G401 (cell line): ENCODE data around the gene DRGX. TPM values are rescaled to one million over a fixed set of nuclear protein-coding genes. Genes with fewer than 3 reads are reported as not detected.

Source experiments
- DNase-seq: peaks from one replicate; pipeline ENCODE4 v3.0.0-alpha.2; 2015; ENCODE audit warnings: low spot score
- in situ Hi-C: cut with HindIII; loops from 2 replicates; pipeline ENCODE4 v1.10.0; 2016; ENCODE audit warnings: low sequenced_read_pairs, mixed read lengths
- total RNA-seq: library from RNA; depleted of rRNA; stranded (reverse); fragments of >200 nt; shearing (Covaris generic); gene quantifications from 2 replicates; pipeline ENCODE4 v1.2.3, GENCODE V29; 2014

Gene DRGX
- total RNA-seq, 1 experiment from 2014 or later: 0.03 TPM

DNA sequence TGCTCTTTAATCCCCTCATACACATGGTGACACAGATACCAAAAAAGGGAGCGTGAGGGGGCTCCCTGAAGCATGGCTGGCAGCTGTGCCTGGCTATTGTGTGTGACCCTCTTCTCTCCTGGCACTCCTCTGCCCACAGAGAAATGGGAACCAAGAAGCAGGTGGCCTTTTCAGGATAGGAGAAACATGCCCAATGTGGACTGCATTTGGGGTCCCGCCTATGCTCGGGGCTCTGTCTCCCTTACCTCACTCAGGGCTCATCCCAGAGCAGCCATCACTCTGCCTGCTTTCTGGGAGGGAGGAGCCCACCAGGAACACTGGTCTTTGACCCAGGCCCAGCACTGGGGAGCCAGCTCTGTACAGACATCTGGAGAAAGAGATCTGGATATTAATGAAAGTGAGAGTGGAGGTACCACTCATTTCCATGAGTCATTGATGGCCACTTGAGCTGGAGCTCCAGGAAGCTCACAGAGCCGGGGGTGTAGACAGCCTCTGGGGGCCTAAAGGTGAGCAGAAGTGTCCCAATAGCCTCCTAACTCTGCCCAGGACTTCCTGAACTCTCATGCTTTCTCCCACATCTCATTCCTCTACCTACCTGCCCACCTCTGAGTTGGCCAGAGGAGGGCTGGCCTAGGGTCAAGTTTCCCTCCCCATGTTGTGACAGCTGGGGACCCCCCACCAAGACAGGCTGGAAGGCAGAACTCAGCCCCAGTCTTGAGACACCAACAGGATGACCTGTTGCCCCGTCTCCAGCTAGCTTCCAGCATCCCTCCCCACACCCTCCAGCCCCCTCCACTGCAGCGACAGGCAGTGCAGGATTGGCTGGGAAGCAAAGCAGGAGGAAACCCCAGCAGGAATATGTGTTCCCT is 42.6 kb downstream of the DRGX start:
- in situ Hi-C loops: no loop called here
- no peak for DNase-seq

DNA sequence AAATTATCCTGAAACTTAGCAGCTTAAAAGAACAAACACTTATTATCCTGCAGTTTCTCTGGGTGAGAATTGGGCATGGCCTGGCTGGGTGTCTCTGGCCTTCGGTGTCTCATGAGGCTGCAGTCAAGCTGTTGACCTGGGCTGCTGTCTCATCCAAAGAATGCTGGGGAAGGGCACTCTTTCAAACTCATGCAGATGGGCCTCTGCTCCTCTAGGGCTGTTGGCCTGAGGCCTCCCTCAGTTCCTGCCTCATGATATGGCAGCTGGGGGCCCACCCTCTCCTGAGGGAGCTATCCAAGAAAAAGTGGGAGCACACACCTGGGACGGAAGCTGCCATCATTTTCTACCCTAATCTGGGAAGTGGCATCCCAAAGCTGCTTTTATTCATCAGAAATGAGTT is 43.6 kb downstream of the DRGX start:
- in situ Hi-C loops: no loop called here
- DNase-seq: no peak

DNA sequence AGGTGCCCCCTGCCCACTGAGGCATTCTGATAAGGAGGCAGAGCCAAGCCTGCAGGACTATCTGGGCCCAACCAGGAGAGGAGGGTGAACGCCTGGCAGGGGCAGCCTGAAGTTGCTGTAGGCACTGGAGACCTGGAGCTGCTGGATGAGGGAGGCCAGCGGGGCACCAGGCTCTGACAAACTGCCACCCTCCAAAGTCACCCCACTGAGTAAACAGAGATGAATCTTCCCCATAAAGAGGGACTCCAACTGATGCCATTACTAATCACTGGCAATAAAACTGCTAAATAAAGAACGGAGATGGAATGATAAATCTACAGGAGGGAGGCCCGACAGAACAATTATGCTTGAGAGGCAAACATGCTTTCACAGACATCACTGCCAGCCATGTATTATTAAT is 44.2 kb downstream of the DRGX start:
- in situ Hi-C loops: no loop called here
- no peak for DNase-seq

DNA sequence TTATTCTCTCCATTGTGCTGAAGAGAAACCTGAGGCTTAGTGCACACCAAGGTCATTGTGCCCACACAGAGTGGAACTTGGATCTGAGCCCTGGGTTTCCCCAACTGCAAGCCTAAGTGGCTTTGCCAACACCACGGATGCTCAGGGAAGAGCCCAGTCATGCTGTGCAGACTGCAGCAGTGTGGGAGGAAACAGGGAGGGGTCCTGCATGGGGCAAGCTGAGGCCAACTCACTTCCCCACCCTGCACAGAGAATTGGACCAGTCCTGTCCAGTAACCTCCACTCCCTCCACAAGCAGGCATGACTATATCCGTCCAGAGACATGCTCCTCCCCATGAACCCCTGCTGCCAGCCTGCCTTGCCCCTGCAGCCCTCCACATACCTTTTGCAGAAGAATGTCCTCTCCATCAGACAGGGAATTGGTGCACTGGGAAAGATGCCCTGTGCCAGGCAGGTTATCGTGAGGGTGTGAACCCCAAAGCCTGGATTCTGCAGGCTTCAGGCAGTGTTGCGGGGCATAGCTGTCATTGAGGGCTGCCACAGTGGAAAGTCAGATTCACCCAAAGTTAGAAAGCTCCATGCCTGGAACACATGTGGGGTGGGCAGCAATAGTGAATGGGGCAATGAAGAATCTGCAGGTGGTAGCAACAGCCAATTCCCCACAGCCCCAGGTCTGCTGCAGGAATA is 44.9 kb downstream of the DRGX start:
- DNase-seq: no peak
- in situ Hi-C loops: no loop called here

DNA sequence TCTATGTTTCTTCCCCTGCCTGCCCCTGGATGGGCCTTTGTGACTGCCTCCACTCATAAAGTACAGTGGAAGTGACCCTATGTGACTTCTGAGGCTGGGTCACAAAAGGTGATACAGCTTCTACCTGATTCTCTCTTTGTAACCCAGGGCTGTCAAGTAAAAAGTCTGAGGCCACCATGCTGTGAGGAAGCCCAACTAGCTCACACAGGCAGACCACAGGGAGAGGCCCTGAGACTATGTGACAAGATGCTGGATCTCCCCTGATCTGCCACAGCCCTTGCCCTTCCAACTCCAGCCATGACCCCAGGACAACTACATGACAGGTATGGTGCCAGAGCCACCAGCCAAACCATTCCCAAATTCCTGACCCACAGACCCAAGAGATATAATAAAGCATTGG is 45.8 kb downstream of the DRGX start:
- no peak for DNase-seq
- in situ Hi-C loops: no loop called here

DNA sequence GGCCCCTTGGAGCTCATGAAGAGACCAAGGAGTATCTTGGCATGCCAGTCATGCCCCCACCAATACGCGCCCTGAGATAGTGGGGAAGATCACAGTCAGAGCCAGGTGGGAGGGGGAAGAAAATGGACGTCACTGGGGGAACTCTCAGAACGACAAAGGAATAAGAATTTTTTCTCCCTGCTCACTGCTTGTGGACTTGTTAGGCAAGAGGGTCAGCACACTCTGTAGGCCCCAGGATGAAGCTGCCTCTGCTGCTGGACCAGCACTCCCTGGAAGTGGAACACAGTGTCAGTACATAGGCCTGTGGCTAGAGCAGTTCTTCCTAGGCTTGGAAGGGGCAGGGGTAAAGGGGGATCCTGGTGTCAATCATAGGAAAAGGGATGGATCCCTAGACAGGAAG is 46.5 kb downstream of the DRGX start:
- in situ Hi-C loops: no loop called here
- no peak for DNase-seq

DNA sequence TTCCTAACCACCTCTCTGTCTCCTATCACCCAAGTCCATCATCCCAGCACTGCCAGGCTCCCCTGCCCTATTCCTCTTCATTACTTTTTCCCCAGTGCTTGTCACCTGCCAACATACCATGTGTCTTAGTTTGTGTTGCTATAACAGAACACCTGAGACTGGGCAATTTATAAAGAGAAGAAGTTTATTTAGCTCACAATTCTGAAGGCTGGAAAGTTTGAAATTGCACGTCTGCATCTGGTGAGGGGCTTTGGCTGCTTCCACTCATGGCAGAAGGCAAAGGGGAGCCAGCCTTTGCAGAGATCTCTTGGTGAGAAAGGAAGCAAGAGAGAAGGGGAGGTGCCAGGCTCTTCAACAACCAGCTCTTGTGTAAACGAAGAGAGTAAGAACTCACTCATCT is 47.3 kb downstream of the DRGX start:
- in situ Hi-C loops: no loop called here
- no peak for DNase-seq

DNA sequence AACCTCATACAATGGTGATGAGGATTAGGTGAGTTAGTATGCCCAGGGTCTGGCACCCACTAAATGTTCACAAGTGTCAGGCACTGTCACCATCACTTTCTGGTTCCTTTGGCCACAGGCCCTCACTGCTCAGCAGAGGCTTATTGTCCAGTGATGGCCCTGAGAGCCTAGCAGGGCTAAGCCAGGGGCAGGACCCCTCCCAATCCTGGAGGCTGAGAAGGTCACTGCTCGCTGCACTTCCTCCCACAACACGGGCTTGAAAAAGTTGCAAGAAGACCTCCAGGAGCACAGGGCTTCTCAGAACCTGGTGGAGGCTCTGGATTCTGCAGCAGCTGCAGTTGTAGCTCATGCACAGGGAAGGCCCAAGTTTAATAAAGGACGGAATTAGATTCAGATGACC is 48.1 kb downstream of the DRGX start:
- no peak for DNase-seq
- in situ Hi-C loops: no loop called here

DNA sequence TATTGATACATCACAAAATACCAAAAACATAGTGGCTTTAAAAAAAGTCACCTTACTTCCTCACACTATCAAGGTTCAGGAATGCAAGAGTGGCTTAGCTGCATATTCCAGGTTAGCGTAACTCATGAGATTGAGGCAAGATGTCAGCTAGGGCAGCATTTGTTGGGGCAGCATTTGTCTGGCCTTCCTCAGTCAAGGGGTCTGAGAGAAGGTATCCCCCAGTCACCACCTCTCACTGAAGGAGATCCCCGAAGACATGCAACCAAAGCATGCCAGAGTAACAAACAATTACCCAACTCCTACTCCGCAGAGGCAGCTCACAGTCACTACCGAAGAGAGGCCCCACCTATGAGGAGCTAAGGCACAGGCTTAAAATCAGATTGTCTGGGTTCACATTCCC is 48.5 kb downstream of the DRGX start:
- no peak for DNase-seq
- in situ Hi-C loops: no loop called here

DNA sequence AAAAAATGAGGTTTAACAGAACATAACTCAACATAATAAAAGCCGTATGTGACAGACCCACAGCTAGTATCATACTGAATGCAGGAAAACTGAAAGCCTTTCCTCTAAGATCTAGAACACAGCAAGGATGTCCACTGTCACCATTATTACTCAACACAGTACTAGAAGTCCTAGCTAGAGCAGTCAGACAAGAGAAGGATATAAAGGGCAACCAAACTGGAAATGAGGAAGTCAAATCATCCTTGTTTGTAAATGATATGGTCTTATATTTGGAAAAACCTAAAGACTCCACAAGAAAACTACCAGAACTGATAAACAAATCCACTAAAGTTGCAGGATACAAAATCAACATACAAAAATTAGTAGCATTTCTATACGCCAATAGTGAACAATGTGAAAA is 51.0 kb downstream of the DRGX start:
- no peak for DNase-seq
- in situ Hi-C loops: no loop called here

DNA sequence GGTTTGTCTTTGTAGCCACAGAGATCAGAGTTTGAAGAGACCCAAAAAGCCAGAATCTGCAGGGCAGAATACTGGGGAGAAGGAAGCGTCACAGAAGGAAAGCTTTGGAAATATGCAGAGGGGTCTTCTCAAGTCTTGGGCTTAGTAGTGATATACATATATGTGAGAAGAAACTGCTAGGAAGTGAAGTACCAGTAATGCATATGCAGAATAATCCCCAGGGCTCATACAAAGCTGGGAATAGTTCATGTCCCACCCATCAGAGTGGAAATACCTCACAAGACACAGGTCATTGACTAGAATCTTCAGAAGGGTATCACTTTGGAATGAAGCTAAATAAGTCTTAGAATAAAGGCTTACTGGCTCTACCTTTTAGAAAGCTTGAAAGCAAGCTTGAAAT is 57.3 kb downstream of the DRGX start:
- no peak for DNase-seq
- in situ Hi-C loops: no loop called here

DNA sequence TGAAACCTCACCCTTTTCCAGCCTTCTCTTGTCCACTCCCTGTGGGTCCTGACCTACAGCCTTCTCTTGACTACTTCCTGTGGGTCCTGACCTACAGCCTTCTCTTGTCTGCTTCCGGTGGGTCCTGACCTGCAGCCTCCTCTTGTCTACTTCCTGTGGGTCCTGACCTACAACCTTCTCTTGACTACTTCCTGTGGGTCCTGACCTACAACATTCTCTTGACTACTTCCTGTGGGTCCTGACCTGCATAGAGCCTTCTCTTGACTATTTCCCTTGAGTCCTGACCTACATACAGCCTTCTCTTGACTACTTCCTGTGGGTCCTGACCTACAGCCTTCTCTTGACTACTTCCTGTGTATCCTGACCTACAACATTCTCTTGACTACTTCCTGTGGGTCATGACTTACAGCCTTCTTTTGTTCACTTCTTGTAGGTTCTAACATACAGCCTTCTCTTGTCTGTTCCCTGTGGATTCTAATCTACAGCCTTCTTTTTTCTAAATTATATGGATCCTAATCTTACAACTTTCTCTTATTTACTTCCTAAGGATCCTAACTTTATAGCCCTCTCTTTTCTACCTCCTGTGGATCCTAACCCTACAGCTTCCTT is 60.4 kb downstream of the DRGX start:
- in situ Hi-C loops: no loop called here
- no peak for DNase-seq

DNA sequence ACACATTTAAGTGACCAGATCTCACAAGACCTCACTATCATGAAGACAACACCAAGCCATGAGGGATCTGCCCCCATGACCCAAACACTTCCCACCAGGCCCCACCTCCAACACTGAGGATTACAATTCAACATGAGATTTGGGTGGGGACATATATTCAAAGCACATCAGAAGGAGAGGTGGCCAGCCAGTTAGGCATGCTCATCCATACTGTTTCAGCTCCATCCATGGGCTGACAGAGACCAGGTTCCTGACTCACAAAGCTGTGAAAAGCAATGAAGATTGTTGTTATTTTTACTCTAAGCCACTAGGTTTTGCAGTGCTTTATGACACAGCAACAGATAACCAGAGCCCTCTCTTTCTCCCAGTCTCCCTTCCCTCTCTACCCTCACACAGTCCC is 60.9 kb downstream of the DRGX start:
- in situ Hi-C loops: no loop called here
- no peak for DNase-seq

DNA sequence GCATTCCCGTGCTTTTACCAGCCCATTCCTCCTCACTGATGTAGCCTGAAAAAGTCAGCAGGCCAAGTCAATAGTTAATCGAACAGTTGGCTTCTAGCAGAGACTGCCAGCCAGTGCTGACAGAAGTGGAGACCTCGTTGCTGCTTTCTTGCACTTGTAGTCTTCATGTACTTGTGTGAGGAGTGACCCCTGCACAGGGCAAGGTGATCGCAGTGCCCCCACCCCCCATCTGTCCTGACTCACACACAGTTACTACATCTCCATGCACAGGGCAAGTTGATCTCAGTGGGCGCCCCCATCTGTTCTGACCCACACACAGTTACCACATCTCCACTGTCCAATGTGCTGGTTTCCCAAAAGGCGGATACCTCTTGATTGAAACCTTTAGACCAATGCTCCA is 62.7 kb downstream of the DRGX start:
- in situ Hi-C loops: no loop called here

DNA sequence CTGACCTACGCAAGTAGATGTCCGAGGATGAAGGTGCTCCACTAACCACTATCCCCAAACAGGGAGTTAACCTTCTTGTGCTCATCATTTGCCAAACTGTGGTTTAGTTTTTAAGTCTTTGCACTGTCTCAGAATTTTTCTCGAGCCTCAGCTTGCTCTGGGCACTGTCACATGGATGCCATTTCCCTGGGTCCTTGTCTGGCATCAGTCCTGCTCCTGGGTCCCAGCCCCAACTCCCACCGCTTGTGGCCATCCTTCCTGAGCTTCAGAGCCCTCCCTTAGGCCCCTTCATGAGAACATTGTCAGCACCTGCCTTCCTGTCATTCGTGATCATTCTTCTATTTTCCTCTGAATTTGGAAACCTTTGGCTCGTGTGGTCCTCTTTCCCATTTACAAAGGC is 63.1 kb downstream of the DRGX start:
- in situ Hi-C loops: no loop called here
- no peak for DNase-seq

More for the DNA sequence above, 62.7 kb downstream of the DRGX start:
- DNase-seq: no peak

DNA sequence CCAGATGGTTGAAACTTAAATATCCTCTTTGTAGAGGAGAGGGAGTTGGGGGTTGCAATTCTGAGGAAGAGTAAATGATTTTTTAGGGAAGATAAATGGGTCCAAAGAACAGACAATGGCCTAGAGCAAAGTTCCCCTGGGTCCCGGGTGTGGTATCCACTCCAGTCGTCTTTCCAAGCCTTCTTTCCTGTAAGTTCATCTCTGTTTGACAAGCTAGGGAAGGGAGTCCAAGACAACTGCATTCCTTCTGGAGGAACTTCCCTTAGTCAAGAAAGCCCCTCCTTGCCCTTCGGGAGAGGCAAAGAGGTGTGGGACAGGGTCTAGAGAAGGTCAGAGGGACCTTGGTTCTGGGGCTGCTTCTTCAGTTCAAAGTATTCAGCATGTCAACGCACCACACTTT is 63.6 kb downstream of the DRGX start:
- in situ Hi-C loops: no loop called here

DNA sequence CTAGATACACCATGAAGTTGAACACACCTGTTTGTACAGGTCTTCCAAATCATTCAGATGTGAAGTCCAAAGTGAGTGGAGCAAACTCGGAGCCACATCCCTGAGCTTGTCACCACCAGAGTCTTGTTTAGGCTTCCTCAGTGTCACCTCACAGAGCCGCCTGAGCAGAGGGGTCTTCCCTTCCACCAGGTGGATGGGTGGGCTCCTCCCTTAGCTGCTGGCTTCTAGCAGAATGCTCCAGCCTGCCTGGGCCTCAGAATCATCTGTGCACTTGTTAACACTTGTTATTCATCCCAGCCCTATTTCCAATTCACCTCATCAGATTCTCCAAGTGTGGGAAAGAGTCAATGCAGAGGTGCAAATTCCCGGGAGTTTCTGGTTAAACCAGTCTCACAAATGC is 64.5 kb downstream of the DRGX start:
- in situ Hi-C loops: no loop called here
- no peak for DNase-seq

More for the DNA sequence above, 63.6 kb downstream of the DRGX start:
- DNase-seq: no peak

DNA sequence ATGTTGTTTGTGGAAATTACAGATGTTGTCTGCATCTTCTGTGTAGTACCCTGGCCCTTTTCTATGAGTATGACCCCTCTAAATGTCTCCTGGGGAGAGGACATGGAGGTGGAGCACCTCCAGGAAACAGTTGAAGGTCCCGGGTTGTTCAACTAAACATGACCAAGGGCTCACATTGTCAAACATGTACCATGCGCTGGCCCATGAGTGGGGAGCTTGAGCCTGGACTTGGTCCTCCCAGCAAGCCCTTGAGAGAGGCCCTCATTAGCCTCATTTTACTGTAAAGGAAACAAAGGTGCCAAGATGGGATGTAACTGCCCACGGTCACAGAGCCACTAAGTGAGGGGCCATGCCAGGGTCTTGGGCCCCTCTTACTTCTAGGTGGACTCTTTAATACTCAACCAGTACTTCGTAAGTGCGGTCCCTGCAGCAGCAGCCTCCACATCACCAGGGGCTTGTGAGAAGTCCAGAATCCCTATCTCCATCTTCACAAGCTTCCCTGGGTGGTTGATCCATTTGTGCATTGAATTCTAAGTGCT is 65.7 kb downstream of the DRGX start:
- no peak for DNase-seq
- in situ Hi-C loops: no loop called here

DNA sequence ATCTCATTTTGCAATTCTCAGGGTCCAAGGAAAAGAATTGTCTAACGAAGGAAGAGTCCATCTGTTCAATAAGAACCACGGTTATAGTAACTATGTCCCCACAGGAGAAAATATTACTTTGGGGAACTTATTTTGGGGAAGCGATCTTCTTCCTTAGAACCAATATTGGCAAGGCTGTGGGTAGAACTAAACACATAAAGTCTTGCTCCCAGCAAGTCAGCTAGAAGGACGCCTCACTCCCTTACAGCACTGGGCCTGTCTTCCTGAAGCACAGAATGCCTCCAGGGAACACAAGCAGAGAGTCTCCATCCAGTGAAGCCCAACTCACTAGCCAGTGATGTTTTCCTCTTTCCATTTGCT is 66.8 kb downstream of the DRGX start:
- in situ Hi-C loops: no loop called here
- no peak for DNase-seq

DNA sequence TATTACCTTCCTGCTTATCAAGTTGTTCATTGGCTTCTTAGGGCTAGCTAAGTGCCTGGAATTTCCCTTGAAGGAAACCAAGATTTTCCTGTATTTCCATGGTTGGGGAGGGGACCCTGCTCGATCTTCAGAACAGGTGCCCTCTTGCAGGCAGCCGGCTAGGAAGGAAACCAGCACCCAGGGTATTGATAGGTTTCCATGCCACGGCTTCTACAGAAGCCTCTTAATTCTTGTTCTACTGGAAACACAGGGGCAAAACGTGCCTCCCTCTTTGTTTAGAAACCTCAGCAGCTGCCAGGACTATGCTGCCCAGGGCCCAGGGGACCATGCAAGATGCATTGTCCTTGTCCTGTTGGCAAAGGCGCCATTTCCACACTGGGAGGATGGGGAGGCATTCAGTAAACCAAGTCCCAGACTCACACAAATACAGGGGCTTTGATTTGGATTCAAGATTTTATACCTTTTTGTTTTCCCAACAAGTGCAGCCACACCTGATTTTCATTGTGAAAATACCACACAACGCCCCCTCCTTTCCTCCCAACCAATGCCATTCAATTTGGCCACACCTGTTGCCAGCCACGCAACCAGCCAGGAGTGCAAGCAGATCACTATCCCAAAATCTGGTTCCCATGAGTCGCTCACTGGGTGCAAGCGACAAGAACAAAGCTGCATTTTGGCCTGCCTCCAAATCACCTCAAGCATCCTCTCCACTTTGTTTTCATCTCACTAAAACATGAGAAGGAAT is 67.3 kb downstream of the DRGX start:
- in situ Hi-C loops: no loop called here
- DNase-seq: no peak
